Fibroblast of mammary gland (primary cell): ENCODE results near the gene HBEGF.

Source experiments
- DNase-seq: peaks from one replicate; pipeline ENCODE4 v3.0.0-alpha.2; 2010; ENCODE audit warnings: low read depth
- H3K4me3 ChIP-seq: 2 replicates; pipeline ENCODE4 v1.5.1; 2011; ENCODE audit warnings: low read depth, mild to moderate bottlenecking, low read length, moderate library complexity; ENCODE audit not compliant: control insufficient read depth
- TF ChIP-seq, protein P1 (sequence below): conservative IDR thresholded peaks from 2 replicates; pipeline ENCODE4 v1.5.1; 2011; ENCODE audit warnings: low read depth, low read length, inconsistent platforms; ENCODE audit not compliant: control insufficient read depth, insufficient read depth

Gene HBEGF

DNA sequence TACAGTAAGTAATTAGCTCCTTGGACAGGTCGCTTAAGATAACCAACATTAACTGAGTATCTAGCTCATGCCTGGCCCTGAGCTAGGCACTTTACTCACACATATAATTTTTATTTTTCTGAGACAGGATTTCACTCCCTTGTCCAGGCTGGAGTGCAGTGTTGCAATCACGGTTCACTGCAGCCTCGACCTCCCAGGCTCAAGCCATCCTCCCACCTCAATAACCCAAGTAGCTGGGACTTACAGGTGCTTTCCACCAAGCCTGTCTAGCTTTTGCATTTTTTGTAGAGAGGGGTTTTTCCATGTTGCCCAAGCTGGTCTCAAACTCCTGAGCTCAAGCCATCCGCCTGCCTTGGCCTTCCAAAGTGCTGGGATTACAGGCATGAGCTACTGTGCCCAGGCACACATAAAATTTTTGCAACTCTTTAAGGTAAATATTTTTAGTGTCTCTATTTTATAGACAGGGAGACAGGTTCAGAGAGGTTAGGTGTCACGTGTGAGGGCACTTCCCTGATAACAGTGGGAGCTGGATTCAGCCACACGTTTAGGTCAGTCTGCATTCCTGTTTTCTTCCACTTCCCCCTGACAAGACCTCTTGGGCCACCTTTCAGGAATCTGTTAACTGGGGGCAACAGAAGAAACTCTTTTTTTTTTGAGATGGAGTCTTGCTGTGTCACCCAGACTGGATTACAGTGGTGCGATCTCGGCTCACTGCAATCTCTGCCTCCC lies 18.2 kb downstream of the HBEGF start:
- H3K4me3 ChIP-seq, result no peak overlapping the region
- TF ChIP-seq, protein P1, sequence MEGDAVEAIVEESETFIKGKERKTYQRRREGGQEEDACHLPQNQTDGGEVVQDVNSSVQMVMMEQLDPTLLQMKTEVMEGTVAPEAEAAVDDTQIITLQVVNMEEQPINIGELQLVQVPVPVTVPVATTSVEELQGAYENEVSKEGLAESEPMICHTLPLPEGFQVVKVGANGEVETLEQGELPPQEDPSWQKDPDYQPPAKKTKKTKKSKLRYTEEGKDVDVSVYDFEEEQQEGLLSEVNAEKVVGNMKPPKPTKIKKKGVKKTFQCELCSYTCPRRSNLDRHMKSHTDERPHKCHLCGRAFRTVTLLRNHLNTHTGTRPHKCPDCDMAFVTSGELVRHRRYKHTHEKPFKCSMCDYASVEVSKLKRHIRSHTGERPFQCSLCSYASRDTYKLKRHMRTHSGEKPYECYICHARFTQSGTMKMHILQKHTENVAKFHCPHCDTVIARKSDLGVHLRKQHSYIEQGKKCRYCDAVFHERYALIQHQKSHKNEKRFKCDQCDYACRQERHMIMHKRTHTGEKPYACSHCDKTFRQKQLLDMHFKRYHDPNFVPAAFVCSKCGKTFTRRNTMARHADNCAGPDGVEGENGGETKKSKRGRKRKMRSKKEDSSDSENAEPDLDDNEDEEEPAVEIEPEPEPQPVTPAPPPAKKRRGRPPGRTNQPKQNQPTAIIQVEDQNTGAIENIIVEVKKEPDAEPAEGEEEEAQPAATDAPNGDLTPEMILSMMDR, result no peak
- DNase-seq, result no peak

DNA sequence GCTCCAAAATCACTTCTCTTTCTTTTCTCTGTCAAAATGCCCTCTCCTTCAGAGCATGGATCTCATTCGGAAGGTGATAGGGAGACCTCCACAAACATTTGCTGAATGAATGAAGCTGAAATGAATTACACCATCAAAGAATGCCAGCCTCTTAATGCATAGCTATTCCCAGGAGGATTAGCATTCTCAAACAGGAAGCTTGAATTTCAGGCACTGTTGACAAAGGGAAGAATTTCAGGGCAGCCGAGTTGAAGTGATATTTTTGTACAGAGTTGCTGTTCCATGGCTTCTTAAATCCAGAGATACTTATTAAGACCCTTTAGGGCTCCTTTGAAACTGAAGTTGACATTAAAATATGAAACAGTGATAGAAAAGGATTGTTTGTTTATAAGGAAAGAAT lies 18.8 kb downstream of the HBEGF start:
- H3K4me3 ChIP-seq, result no peak overlapping the region
- peak; percentile 48 for DNase-seq
- TF ChIP-seq, protein P1, result no peak

DNA sequence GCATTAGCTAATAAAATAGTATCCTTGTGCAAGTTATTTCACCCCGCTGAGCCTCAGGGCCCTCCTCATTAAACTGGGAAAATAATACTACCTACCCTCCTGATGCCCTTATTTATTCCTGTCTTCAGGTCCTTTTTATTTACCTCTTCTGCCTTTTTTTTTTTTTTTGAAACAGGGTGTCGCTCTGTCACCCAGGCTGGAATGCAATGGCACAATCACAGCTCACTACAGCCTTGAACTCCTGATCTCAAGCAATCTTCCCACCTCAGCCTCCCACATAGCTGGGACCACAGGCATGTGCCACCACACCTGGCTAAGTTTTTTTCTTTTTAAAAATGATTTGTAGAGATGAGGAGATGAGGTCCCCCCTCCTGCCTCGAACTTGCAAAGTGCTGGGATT lies 20.9 kb downstream of the HBEGF start:
- no peak for DNase-seq
- TF ChIP-seq, protein P1, result no peak
- no peak overlapping the region for H3K4me3 ChIP-seq

DNA sequence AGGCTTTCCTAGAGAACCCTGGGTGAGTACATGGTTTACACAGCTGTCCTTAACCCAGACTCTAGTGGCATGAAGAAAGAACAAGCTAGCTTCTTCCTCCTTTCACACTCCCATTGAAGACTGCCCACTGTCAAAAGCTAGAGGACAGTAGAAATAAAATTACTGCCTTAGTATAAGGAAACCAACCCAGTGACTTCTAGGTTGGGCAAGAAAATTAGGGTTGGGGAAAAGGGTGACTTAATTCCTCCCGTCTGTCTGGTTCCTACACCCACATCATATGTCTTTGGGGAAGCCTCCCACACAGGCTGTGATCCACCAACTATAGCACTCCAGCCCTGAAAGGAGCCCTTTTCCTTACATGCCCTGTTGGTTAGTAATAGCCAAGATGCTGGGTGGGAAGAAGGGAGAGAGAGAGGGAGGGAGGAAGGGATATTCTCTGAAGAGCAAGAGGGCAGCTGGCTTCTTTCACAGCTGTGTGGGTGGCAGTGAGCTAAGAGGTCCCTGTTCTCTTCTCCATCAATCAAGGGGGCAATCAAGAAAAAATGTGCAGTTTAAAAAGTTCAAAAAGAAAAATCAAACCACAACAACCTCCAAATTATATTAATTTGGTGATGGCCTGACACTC lies 21.7 kb downstream of the HBEGF start:
- H3K4me3 ChIP-seq, result no peak overlapping the region
- TF ChIP-seq, protein P1, result no peak
- DNase-seq, result peak; percentile 96

DNA sequence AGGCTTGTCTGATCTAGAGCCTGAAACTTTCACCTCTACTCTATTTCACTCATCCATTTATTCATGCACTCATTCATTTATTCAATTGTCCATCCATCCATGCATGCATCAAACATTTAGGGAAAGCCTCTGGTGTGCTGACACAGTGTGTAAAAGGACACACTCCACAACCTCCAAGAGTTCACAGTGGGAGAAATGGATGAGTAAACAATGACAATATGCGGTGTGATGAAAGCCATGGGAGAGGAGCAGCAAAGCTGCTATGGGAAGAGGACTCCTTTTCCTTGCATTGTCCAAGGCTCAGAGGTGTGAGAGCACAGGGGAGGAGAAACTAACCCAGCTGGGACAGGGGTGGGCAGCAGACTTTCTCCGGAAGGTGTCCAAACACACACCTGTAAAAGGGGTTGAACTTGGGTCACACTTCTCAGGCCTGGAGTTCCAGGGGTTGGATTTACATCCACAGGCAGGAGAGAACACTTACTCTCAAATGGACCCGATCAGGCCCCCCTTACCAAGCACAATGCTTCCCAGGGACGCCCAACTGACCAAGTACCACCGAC lies 22.3 kb downstream of the HBEGF start:
- TF ChIP-seq, protein P1, result no peak
- DNase-seq, result peak; percentile 81
- no peak overlapping the region for H3K4me3 ChIP-seq

DNA sequence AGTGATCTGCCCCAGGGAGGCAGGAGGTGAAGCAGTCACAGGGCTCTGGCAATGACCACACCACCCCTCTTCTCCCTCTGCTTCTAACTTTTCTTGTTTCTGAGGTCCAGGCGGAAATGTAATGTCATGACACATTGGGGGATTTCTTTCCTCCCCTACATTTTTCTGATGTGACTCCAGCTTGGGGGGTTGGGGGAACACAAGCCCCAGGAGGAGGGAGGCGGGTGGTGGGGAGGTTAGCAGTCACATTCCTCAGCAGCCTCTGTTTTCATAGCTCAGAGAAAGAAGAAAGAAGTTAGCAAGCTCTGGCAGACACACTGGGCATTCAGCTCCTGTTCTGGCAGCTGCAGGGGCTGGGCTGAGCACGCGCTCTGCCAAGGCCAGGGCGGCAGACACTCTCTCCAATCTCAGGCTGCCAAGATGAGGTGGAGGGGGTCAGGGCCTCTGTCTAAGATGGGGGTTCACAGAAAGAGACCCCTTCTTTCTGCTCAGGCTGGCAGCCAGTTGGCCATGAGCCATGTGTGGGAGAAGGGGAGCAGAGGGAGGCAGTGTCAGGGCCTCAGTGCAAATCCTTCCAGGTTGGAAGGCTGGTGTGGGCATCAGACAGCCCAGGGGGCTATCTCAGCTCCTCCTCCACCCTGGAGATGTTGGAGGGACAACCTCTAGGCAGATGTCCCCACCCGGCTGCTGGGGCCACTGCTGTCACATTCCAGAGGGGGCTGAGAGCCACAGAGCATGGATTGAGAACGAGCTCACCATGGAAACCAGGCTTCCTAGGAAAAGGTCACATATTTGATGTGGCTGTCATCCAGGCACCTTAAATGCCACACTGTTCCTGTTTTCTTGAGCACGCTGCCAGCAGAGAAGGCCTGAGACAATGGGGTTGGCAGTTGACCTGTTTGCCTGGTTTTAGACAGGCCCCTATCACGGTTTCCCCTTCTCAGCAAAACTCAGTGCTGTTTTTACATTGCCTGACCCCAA lies 23.4 kb downstream of the HBEGF start:
- DNase-seq, result peak; percentile 94
- H3K4me3 ChIP-seq, result no peak overlapping the region
- TF ChIP-seq, protein P1, result no peak
